ENCODE measurements around the gene ITPRID2.

GRCh38 chr2:181879295-181879694 lies 12.2 kb upstream of the ITPRID2 start:
- TF ChIP-seq CTCF (IDR thresholded peaks at IDR 0.05): no peak
- TF ChIP-seq POLR2A (IDR thresholded peaks at IDR 0.05): no peak
